Epithelial cell of esophagus (primary cell): ENCODE data around the gene CFAP46.
"Not testable (repeated sequence)": the region's sequence is repeated elsewhere in the genome, so short reads cannot be mapped to it uniquely, and the experiment has no call there.

Experiments
- DNase-seq: peaks from one replicate; pipeline ENCODE4 v3.0.0; 2010; ENCODE audit warnings: low read depth
- H3K4me3 ChIP-seq: 2 replicates; pipeline ENCODE4 v1.5.1; 2011; ENCODE audit warnings: mild to moderate bottlenecking, low read length, control low read depth
- TF ChIP-seq, protein P1 (sequence below): IDR thresholded peaks from 2 replicates; pipeline ENCODE4 v1.5.1; 2011; ENCODE audit warnings: low read depth, mild to moderate bottlenecking, low read length, control low read depth, inconsistent platforms; ENCODE audit not compliant: insufficient read depth; ENCODE audit errors: missing control alignments

Gene CFAP46

GRCh38 chr10:132925614-132926013, 16.8 kb downstream of the CFAP46 start:
- TF ChIP-seq, protein P1, sequence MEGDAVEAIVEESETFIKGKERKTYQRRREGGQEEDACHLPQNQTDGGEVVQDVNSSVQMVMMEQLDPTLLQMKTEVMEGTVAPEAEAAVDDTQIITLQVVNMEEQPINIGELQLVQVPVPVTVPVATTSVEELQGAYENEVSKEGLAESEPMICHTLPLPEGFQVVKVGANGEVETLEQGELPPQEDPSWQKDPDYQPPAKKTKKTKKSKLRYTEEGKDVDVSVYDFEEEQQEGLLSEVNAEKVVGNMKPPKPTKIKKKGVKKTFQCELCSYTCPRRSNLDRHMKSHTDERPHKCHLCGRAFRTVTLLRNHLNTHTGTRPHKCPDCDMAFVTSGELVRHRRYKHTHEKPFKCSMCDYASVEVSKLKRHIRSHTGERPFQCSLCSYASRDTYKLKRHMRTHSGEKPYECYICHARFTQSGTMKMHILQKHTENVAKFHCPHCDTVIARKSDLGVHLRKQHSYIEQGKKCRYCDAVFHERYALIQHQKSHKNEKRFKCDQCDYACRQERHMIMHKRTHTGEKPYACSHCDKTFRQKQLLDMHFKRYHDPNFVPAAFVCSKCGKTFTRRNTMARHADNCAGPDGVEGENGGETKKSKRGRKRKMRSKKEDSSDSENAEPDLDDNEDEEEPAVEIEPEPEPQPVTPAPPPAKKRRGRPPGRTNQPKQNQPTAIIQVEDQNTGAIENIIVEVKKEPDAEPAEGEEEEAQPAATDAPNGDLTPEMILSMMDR, result no peak
- no peak for DNase-seq
- no peak overlapping the region for H3K4me3 ChIP-seq

- no peak for DNase-seq
- TF ChIP-seq, protein P1, result no peak
- no peak overlapping the region for H3K4me3 ChIP-seq
These were observed 17.3 kb downstream of the CFAP46 start for GRCh38 chr10:132925071-132925561.

- no peak for DNase-seq
- TF ChIP-seq, protein P1, result no peak
These were observed 18.1 kb downstream of the CFAP46 start for GRCh38 chr10:132924046-132924952.

GRCh38 chr10:132923384-132923783, 19.0 kb downstream of the CFAP46 start:
- not testable (repeated sequence) for H3K4me3 ChIP-seq, DNase-seq

More at GRCh38 chr10:132924046-132924952, 18.1 kb downstream of the CFAP46 start:
- no peak overlapping the region for H3K4me3 ChIP-seq

DNA sequence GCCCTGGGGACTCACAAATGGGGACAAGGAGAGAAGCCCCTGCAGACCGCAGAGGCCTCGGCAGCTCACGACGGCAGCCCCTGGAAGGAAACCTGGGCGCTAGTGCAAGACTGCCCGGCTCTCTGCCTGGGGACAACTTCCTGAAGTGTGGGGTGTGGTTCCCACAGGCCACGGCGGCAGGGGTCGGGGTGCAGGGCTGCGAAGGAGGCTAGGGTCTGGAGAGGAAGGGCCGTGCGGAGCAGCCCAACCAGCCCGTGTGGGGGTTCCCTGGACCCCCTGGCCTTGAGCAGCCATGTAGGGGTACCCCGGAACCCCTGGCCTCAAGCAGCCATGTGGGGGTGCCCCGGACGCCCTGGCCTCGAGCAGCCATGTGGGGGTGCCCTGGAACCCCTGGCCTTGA, 19.5 kb downstream of the CFAP46 start:
- no peak overlapping the region for H3K4me3 ChIP-seq
- no peak for DNase-seq
- TF ChIP-seq, protein P1, result no peak

- no peak for DNase-seq
- TF ChIP-seq, protein P1, result no peak
These were observed 20.3 kb downstream of the CFAP46 start for GRCh38 chr10:132921818-132922807.

GRCh38 chr10:132921086-132921485, 21.3 kb downstream of the CFAP46 start:
- no peak for DNase-seq
- TF ChIP-seq, protein P1, result no peak
- H3K4me3 ChIP-seq, result no peak overlapping the region

More at GRCh38 chr10:132921818-132922807, 20.3 kb downstream of the CFAP46 start:
- no peak overlapping the region for H3K4me3 ChIP-seq
